Esophagus muscularis mucosa (tissue), 4 donors: ENCODE results near the gene KDM7A.

Source experiments
- EP300 ChIP-seq: sonication (generic); formaldehyde crosslinking; IDR thresholded peaks from one replicate; pipeline ENCODE4 v1.6.1; 2017; ENCODE audit warnings: antibody characterized with exemption
- POLR2A ChIP-seq: fragments of 450-650 bp; IDR thresholded peaks from one replicate; pipeline ENCODE4 v1.6.1; 2017; ENCODE audit warnings: antibody characterized with exemption, moderate library complexity, mild to moderate bottlenecking, low read depth
- POLR2AphosphoS5 ChIP-seq, 2 donors: sonication (generic); formaldehyde crosslinking; IDR thresholded peaks; one replicate each; pipeline ENCODE4 v1.6.1; 2017; ENCODE audit warnings: antibody characterized with exemption in 2 of 2
- TF ChIP-seq, protein P1 (sequence below), 3 experiments: fragments of 200-600 bp in 2 of 3; fragments of 450-650 bp in 1 of 3; sonication (generic) in 2 of 3; IDR thresholded peaks; one replicate each; pipeline ENCODE4 v1.5.1; 2017 to 2019; ENCODE audit warnings: antibody characterized with exemption in 3 of 3, mild to moderate bottlenecking in 2 of 3, moderate library complexity in 1 of 3

DNA sequence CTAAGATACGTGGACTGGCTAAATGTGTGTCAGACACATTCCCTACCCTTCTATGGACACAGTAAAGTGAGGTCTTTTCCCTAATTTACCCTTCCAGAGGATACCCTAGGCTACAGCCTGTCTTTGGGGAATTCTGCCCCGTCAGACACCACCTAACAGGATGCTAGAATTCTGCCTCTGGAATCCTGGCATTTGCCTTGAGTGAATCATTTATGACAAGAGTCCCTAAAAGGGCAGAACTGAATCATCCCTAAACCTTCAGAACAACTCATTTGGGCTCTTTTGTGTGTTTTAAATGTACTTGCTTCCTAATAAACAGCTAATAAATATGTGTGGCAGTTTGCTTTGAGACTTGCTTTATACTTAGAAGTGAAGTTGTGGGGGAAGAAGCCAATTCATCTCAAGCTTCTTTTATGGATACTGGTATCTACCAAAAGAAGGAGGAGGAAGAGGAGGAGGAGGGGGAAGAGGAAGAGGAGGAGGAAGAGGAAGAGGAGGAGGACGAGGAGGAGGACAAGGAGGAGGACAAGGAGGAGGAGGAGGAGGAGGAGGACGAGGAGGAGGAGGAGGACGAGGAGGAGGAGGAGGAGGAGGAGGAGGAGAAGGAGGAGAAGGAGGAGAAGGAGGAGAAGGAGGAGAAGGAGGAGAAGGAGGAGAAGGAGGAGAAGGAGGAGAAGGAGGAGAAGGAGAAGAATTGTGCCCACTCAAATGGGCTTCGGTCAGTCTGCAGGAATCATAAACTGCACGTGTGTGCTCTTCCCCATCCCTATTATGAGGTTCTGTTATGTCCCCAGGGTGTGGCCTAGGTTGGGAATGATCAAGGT, 141.2 kb downstream of the KDM7A start:
- TF ChIP-seq, protein P1, sequence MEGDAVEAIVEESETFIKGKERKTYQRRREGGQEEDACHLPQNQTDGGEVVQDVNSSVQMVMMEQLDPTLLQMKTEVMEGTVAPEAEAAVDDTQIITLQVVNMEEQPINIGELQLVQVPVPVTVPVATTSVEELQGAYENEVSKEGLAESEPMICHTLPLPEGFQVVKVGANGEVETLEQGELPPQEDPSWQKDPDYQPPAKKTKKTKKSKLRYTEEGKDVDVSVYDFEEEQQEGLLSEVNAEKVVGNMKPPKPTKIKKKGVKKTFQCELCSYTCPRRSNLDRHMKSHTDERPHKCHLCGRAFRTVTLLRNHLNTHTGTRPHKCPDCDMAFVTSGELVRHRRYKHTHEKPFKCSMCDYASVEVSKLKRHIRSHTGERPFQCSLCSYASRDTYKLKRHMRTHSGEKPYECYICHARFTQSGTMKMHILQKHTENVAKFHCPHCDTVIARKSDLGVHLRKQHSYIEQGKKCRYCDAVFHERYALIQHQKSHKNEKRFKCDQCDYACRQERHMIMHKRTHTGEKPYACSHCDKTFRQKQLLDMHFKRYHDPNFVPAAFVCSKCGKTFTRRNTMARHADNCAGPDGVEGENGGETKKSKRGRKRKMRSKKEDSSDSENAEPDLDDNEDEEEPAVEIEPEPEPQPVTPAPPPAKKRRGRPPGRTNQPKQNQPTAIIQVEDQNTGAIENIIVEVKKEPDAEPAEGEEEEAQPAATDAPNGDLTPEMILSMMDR (IDR thresholded peaks at IDR 0.05) = no peak
- TF ChIP-seq EP300 = no peak
- no peak for TF ChIP-seq POLR2AphosphoS5 (IDR thresholded peaks at IDR 0.05)
- no peak for TF ChIP-seq POLR2A
